ENCODE data around the gene GGCX.
A peak's percentile ranks its signal among the peaks of the same experiment; 100 is the strongest.
"Not testable (repeated sequence)": the region's sequence is repeated elsewhere in the genome, so short reads cannot be mapped to it uniquely, and the experiment has no call there.

The GGCX gene

DNA sequence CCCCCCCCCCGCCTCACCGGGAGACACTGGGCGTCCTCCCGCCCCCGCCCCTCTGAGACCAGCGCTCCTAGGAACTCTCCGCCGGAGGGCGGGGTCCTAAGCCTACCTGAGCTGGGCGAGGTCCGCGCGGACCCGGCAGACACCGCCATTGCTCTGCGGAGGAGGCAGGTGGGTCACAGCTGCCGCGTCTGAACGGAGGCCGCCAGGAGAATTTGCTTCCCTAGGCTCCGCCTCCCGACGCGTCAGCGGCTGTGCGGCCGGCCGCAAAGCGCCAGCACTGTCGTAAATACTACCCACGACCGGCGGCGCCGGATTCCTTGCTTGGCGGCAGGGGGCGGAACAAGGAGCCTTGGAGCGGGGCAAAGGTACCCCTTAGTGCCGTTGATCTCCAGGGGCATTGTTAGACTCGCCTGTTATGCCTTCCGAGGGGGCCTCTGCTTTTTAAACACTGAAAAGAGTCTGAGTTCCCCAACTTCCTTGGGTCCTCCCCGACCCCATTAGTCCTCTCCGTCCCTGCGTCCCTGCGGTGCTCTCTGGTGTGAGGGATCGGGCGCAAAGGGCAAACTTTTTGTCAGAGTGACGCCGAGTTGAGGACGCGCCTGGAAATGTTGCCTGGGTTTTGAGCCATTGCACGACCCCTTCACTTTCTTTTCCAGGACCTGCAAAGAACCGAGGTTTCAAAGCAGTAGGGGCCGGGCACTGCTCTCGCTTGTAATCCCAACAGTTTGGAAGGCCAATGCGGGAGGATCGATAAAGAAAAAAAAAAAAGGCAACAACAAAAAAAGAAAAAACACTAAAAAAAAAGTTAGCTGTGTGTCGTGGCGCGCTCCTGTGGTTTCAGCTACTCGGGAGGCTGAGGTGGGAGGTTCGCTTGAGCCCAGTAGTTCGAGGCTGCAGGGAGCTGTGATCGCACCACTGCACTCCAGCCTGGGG is at the start of gene GGCX:
GGCX (minus strand) TSS at position 214 of the 933 bp plus-strand sequence; CDS start at position 149, 65 bp downstream.
- peak; percentile 86 for DNase-seq (ENCODE audit: low read depth, low spot score)

DNA sequence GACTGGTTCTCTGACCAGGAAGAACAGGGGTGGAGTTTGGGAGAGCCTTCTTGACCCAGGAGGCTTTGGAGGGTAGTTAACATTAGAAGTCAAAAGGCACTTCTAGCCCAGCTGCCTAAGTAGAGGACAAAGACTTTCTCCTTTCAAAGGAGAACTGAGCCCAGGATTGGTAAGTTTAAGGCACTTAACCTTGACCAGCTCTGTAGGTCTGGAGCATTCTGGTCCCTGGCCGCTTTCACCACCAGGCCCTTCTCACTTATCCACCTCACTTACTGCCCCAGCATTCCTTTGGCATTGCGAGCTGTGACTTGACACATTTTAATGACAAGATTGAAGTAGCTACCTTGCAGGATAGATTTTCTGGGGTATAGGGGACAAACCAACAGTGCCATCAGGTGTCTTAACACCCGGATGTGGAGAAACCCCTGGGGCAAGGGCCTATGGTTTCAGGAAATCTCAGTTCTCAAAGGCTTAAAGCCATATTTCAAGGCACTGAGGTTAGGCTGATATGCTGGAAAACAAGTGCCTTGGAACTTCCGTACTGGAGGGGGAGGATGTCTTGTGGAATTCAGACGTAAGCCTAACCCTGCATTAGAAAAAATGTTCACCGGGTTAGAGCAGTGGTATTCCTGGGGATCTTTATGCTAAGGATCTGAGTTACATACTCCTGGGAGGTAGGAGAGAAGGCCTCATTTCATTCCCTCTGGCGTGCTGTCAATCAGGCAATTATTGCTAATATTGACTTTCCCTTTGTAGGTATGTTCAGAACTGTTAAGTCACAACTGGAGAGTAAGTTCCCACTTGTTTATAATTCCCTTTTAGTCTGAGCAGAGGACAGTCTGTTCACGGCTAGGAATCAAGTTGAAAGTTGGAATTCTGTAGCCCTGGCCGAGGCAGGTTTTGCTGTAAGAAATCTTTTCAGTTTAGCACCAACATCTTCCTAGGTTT is 46.2 kb upstream of the GGCX start:
- DNase-seq (ENCODE audit: low read depth, low spot score) = no peak

DNA sequence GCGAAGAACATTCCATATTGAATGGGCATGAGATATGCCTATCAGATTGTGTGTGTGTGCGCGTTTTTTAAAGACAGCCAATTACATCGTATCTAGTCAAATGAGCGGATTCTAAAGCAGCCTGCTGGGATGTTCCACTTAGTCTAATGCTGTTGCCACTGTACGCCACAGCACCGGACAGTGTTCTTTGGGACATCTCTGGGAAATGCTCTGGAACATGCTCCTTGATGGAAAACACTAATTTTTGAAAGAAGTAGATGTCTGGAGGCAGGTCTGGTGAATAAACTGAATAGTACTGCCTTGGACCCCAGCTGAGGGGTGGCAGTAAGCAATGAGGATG is 44.8 kb upstream of the GGCX start:
- no peak for DNase-seq (ENCODE audit: low read depth, low spot score)

DNA sequence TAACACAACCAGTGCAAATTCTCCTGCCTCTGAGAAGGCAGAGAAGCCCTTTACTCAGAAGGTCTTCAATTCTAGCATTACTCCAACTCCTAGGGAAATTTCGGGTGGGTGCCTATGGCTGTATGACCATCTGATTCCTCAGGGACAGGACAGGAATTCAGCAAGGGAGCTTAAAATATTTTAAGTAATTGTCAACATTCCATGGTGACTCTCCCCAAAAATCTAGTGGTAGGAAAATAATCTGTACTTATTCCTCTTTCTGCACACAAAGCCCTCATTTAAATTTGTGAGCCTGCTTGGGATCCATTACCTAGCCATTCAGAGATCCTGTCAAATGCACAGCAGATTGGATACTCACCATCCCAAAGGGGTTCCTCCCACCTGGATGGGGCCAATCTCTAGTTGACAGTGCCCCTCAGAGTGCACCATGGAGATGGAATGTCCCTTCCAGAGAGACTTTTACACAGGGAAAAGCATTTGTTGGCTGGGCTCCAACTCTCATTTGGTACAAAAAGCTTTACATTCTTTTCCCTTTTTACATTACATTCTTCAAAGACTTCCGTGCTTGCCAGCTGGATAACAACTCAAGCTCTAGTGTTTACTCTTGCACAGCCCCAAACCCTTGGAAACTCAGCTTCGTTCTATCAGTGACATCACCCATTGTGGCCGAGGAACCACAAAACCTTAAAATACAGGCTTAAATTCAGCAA is 44.3 kb upstream of the GGCX start:
- DNase-seq (ENCODE audit: low read depth, low spot score) = no peak

DNA sequence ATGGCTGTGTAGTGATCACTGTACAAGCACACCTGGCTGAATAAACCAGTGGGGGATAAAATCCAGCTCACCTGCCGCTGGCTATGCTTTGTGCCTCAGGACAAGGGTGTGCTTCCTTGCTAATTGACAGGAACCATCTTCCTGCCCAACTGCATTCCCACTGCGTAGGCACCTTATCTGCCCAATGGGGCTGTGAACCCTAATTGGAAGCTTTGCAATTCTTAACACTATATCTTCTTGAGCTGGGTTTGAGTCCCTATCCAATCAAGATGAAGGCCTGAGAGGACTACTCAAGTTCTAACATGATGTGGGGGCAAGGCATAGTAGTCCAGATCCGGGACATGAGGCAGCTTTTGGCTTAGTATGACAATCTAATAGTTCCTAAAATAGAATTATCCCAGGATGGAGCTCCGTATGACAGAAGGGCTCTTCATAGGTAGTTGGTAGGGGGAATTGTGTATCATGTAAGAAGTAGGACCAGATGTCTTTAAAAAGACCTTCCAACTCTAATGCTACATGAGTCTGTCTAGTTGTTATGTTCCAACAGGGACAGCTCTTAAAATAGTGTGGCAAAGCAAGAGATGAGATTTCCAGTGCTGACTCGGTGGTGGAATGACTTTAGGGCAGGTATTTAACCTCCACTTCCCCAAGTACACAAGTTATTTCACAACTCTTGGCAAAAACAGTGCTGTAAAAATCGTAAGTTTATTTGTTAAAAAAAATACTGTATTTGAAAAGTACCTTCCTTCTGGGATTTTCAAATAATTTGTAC is 43.5 kb upstream of the GGCX start:
- DNase-seq (ENCODE audit: low read depth, low spot score) = no peak

DNA sequence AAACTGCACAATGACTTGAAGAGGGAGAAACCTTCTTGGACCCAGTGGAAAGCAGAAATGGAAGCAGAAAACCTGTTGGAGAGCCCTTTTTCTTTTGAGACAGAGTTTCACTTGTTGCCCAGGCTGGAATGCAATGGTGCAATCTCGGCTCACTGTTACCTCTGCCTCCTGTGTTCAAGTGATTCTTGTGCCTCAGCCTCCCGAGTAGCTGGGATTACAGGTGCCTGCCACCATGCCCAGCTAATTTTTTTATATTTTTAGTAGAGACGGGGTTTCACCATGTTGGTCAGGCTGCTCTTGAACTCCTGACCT is 42.8 kb upstream of the GGCX start:
- not testable (repeated sequence) for DNase-seq (ENCODE audit: low read depth, low spot score)

DNA sequence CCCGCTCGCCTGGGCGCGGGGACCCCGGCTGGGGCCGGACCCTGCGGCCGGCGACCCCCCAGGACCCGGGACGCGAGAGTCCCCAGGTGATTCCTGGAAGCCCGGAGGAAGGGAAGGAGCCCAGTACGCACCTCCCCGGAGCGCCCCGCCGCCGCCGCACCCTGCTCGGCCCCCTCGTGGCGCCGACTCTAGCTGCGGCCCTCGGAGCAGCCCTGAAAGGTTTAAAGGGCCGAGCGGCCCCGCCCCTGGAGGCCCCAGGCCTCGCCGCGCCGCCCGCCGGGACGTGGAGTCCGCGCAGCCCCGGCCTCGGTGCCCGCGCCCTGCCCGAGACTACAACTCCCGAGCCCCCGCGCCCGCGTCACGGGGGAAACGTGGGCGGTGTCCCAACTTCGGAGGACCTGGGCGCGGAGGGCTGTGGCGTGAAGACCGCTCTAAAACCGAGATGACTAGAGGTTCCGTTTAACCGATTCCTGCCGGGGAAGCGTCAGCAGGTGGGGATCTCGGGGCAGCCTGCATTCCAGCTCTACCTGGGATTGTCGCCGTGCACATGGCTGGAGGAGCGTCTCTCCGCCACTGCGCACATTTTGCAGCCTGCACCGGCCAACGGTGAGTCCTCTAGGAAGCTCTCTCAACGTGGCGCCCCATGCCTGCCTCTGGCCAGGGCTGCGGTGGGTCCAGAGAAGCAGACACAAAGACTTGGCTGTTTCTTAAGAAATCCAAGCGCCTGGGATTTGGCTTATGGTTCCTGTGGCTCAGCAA is 41.4 kb upstream of the GGCX start, which contains the start of gene TMEM150A:
TMEM150A (minus strand) TSS at position 223 of the 759 bp plus-strand sequence. CDS start 750 bp downstream, outside the sequence.
- DNase-seq (ENCODE audit: low read depth, low spot score) = peak; percentile 61

DNA sequence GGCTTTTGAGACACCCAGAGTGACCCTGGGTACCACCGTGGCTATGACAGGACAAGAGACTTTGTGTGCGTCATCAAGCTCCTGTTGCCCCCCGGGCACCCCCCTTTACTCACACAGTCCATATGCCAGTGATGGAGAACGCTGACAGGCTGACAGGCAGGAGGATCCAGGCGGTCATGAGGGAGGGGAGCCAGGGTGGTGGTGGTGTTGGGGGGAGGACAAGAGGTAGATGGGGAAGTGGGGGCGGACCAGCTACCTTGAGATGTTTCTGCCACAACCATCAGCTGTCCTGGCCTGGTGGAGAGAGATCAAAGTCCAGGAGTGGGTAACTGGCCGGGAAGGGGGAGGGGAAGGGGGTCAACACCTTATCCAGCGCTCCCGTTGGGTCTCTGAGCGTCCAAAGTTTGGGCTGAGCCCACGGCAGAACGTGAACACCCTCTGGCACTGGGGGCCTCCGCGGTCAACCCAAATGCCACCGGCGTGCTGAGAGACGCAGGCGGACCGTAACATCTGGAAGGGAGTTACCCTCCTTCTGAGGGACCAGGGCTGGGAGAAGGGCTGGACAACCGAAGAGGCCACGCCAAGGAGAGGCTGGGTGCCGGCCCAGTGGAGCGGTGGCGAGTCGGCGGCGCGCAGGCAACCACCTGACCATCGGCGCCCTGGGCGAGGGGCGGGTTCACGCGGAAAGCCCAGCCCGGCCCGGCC is 40.6 kb upstream of the GGCX start:
- DNase-seq (ENCODE audit: low read depth, low spot score) = no peak

DNA sequence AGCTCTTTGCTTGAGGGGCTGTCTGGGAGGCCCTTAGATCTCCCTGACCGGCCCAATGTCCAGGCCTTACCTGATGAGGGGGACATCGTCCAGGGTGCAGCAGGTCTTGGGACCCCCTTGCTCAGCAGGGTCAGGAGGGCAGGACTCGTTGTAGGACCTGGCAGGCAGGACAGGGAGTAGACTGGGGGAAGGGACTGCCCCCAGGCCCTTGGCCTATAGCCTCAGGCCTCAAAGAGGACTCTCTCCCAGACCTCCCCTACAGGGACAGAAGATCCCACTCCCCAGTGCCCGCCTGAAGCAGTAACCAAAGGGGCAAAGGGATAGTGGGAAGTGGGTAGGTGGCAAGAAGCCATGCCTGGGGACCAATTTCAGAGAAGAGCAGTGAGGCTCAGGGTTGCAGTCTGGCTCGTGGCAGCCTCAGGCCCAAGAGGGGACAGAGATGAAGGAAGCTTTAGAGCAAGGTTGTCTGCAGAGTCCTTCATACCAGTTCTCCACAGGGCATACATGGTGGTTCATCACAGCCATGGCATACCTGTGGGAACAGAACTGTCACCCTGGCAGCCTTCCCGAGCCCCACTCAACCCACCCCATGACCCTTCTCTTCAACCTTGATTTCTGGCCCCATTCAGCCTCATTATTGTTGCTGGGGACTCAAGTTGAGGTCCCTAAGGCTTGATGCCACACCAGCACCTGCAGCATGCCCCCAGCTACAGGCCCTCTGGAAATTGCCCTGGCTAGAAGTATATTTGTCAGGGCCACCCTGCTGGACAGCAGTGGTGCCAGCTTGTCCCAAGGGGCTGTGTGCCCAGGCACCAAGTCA is 39.9 kb upstream of the GGCX start:
- no peak for DNase-seq (ENCODE audit: low read depth, low spot score)

DNA sequence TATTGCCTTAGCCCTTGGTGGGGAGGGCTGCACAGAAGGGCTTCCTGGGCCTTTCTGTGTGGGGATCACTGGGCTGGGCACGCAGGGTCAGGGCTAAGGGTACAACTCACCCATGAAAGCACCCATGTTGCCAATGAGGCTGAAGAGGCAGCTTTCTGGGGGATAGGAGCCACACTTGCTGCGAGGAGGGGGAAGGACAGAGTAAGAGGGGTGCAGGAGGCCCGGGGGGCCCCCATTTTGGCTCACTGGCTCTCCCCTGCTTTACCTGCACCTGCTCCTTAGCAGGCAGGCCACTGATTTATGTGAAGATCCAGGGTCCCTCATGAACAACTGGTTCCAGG is 38.9 kb upstream of the GGCX start:
- DNase-seq (ENCODE audit: low read depth, low spot score) = no peak

DNA sequence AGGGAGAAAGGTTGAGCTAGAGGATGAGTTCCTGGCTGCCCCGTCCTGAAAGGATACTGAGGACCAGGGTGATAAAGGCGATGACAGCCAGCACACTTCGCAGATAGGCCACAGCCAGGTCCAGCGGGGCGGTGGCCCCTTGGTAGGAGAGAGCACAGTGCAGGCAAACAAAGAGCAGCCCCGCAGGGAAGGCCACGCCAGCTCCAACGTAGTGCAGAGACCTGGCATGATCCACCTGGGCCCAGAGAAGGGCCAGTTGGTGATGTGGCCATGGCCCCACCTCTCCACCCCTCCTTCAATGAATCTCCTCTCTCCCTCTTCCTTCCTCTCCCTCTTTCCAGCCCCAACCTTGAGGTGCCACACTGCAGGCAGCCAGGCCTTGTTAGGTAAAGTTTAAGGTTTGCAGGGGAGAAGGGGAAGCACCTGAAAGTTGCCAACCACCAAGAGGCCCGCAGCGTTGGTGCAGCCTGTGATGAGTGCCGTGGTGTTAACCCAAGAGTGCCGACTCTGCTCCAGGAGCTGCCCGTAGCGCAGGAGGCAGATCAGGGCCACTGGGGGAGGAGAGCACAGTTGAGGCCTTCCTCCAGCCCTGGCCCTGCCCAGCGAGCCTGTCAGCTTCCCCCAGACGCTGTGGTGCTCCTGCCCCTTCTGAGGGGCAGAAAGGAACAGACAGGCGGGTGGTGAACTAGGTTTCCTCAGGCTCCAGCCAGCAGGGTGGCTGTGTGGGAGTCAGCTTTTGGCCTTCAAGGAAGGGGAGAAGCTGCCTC is 38.4 kb upstream of the GGCX start:
- no peak for DNase-seq (ENCODE audit: low read depth, low spot score)

DNA sequence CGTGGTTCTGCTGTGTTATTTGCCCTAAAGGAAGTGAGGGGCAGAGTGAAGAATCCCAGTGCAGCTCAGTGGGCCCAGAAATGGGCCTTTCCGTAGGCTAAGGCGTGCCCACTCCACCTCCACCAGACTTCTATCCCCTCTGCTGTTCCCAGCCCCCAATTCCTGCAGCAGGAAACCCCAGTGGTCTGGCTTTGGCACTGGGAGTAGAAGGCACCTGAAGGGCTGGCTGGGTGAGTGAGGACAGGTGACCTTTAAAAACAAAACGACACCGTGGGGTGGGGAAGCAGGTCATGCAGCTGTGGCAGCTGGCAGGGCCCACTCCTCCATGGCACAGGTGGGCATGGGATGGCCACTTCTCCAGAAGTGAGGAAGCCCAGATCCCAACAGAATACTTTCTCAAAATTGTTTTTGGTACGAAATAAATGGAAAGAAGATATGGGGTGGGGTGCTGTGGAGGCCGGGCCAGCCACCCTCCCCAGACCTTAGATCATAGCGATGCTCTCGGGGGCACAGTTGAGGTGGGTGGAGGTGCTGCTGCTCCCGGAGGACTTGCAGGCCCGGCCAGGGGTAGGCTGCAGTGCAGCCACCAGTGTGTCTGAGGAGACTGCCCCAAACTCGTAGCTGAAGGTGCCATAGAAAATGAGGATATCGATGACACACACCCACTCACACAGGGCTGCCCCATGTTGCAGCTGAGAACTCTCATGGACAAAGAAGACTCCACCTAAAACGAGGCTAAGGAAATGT is 37.5 kb upstream of the GGCX start:
- no peak for DNase-seq (ENCODE audit: low read depth, low spot score)

DNA sequence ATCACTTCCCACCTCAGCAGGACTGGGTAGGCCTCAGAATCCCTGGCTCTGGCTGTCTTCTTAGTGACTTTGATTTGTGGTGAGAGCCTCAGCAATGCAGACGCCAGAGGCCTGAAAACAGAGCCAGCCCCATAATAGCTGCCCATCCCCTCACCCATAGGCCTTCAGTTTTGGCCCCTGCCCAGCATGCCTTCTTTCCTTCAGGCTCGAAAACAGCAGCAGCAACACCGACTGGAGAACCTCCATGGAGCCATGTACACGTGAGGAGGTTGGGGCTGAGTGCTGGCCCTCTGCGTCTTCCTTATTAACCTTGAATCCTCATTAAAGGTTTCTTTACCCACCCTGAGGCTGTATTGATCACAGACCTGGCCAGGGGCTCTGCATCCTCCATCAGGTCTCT is 35.9 kb upstream of the GGCX start:
- no peak for DNase-seq (ENCODE audit: low read depth, low spot score)

DNA sequence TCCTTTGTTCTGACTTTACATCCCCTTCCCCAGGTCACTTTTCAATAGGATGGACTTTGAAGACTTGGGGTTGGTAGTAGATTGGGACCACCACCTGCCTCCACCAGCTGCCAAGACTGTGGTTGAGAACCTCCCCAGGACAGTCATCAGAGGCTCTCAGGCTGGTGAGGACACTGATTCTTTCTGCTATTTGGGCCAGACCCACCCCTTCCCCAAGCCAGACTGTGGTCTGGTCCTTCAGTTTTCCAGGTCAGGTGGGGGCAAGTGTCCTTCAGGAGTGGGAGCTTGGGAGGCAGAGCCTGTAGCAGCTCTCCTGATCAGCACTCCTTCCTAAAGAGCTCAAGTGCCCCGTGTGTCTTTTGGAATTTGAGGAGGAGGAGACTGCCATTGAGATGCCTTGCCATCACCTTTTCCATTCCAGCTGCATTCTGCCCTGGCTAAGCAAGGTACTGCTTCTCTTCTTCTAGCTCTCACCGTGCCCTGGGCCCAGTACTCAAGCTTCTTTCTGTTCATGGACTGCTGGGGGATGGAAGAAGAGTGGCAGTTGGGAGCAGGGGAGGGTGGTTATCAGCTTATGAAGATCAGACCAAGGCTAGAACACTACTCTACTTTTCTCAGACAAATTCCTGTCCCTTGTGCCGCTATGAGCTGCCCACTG is 35.3 kb upstream of the GGCX start:
- DNase-seq (ENCODE audit: low read depth, low spot score) = no peak

DNA sequence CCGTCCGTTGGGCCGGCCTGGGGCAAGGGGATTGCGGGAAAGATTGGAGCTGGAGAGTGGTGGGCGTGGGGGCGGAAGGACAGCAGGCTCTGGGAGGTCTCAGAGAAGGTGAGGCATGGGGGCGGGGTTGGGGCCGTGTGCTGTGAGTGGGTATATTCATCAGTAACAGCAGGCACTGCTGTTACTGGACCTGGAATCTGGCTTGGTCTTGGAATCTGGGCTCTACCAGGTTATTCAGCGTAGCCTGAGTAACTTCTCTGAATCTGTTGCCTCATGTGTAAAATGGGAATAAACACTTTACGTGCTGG is 34.7 kb upstream of the GGCX start:
- DNase-seq (ENCODE audit: low read depth, low spot score) = no peak

DNA sequence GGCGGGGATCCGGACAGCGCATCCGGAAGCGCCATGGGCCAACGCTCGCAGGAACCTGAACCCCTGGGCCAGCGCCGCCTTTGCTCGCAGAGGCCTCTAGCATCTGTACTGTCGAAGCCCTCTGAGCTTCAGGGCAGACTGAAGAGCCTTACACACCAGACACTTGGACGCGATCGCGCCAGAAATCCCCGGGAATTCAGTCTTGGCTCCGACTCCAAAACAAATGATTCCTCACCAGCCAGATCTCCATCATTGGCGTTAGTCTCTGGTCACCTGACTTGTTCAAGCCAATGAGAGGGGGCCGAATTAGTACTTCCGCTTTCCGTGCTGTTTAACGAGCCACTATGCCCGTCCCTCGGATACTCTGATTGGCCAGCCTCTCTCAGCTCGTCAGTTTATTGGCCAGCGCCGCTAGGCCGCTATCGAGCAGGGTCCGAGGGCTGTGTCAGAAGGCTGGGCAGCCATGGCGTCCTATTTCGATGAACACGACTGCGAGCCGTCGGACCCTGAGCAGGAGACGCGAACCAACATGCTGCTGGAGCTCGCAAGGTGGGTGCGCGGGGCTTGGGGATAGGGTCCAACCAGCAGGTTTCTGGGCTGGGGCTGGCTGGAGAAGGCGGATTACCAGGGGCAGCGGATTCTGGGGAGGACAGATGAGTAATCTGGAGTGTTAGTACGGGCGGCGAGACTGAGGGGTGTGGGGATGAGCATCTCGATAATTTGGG is 34.2 kb upstream of the GGCX start, which contains the start of gene RNF181:
RNF181 (plus strand) TSS at position 445 of the 725 bp plus-strand sequence; CDS start at position 464, 19 bp downstream.
- peak; percentile 93 for DNase-seq (ENCODE audit: low read depth, low spot score)
